Ovary (tissue), 9 donors: ENCODE data around the gene FER1L5. TPM values are rescaled to one million over a fixed set of nuclear protein-coding genes. Genes with fewer than 3 reads are reported as not detected.

Source experiments
- DNase-seq, 5 donors: peaks; one replicate each; pipeline ENCODE4 v3.0.0-alpha.2; 2019 to 2020
- H3K27ac ChIP-seq, 2 donors: fragments of 200-600 bp; one replicate each; pipeline versions ENCODE4 v1.5.1 to v1.8.0; 2019 to 2022
- H3K27me3 ChIP-seq: fragments of 200-600 bp; one replicate; pipeline ENCODE4 v1.8.0; 2022
- H3K36me3 ChIP-seq: fragments of 200-600 bp; sonication (generic); one replicate; pipeline ENCODE4 v1.5.1; 2019
- H3K4me1 ChIP-seq: one replicate; pipeline ENCODE4 v1.8.1; 2013; ENCODE audit warnings: mild to moderate bottlenecking, moderate library complexity; ENCODE audit not compliant: insufficient read depth
- H3K4me3 ChIP-seq: fragments of 200-600 bp; sonication (generic); one replicate; pipeline ENCODE4 v1.5.1; 2017
- H3K9me3 ChIP-seq, 2 donors: fragments of 200-600 bp in 1 of 2; sonication (generic) in 1 of 2; one replicate each; pipeline versions ENCODE4 v1.5.1 to v1.8.1; 2013 to 2019; ENCODE audit warnings: mild to moderate bottlenecking in 1 of 2, moderate library complexity in 1 of 2
- CTCF ChIP-seq, 3 donors: fragments of 450-650 bp in 2 of 3; fragments of 200-600 bp in 1 of 3; IDR thresholded peaks; one replicate each; pipeline versions ENCODE4 v1.5.1 to v1.8.0; 2016 to 2022; ENCODE audit warnings: antibody characterized with exemption in 3 of 3, mild to moderate bottlenecking in 1 of 3
- EP300 ChIP-seq: sonication (generic); formaldehyde crosslinking; IDR thresholded peaks from one replicate; pipeline ENCODE4 v1.6.1; 2017; ENCODE audit warnings: antibody characterized with exemption
- POLR2A ChIP-seq: fragments of 450-650 bp; IDR thresholded peaks from one replicate; pipeline ENCODE4 v1.6.1; 2017; ENCODE audit warnings: antibody characterized with exemption, mild to moderate bottlenecking, moderate library complexity
- WGBS, 3 donors: extraction: QIAGEN DNeasy Blood & Tissue Kit in 1 of 3; methylation state at CpG; one replicate each; pipeline versions ENCODE4 v1.1.5 to v1.1.7; 2013 to 2017; 5-methylcytosine and 5-hydroxymethylcytosine counted together
- intact Hi-C, 4 donors: fragments of 100-400 bp; cut with DNase I; formaldehyde crosslinking; loops; one replicate each; pipeline versions ENCODE4 v1.11.0 to v1.15.1; 2022 to 2023
- polyA plus RNA-seq, 2 donors: library from polyadenylated mRNA; stranded (reverse); fragments of 200-250 nt in 1 of 2; fragments of 350-450 nt in 1 of 2; fragmentation: Illumina TruSeq in 1 of 2; extraction: RNeasy Lipid Tissue Mini Kit (QIAGEN cat#74804) in 1 of 2; gene quantifications; one replicate each; pipeline ENCODE4 v1.2.3, GENCODE V29; 2013 to 2014
- total RNA-seq, 7 donors: library from RNA; depleted of rRNA in 2 of 7; stranded (reverse); fragments of >200 nt in 2 of 7; fragmentation: NEBNext Ultra II Directional in 3 of 7; extraction: Animal tissue kit (Norgen Biotek cat#: 25700) in 3 of 7; gene quantifications; one replicate each; pipeline versions ENCODE4 v1.1.0 to v1.2.4, GENCODE V29; 2016 to 2023
- donor health status: DM: no; HTN: no; CAD: no; lungs with moderate emphysema.
- donor health status: DM: no; HTN: no; CAD: no.
- donor health status: Bipolar disorder and iron deficiency.
- donor health status: DM: yes; HTN: yes; CAD: no.
- donor health status: DM: no; HTN: no; CAD: no.
- donor health status: DM: yes; HTN: yes; CAD: no.

Gene FER1L5
- total and polyA plus RNA-seq, 9 donors, result 0.08 to 0.80 (median 0.23) TPM

GRCh38 chr2:96618596-96619283, 23.8 kb upstream of the FER1L5 start:
- H3K36me3 ChIP-seq, result no peaks in the 10 kb centered on the region
- H3K27ac ChIP-seq, result no peak overlapping the region
- intact Hi-C loops, result no loop called here
- no peaks in the 10 kb centered on the region for H3K27me3 ChIP-seq
- DNase-seq, result no peak
- 82 to 85% (median 83%) methylated on average over 8 of the region's 8 CpGs for WGBS, 3 donors
- H3K9me3 ChIP-seq, result no peaks in the 10 kb centered on the region
- no peak for TF ChIP-seq CTCF (IDR thresholded peaks at IDR 0.05)
- TF ChIP-seq EP300, result no peak
- TF ChIP-seq POLR2A, result no peak
- peaks cover 11% of the 10 kb centered on the region for H3K4me1 ChIP-seq
- H3K4me3 ChIP-seq, result no peak overlapping the region

- 95 to 98% (median 97%) methylated on average over 3 of the region's 3 CpGs for WGBS, 3 donors
- Histone ChIP-seq H3K4me1 (peaks cover 2% of the 10 kb centered on the region), H3K4me3 (no peak overlapping the region)
Measured at GRCh38 chr2:96622544-96622943, 20.0 kb upstream of the FER1L5 start.

GRCh38 chr2:96623116-96623515, 19.4 kb upstream of the FER1L5 start:
- WGBS, 3 donors, result 87 to 97% (median 93%) methylated on average over 3 of the region's 3 CpGs
- TF ChIP-seq POLR2A, result no peak
- TF ChIP-seq EP300, result no peak
- no peak for TF ChIP-seq CTCF (IDR thresholded peaks at IDR 0.05)
- intact Hi-C loops, result no loop called here

More at GRCh38 chr2:96622544-96622943, 20.0 kb upstream of the FER1L5 start:
- Histone ChIP-seq H3K9me3 (no peaks in the 10 kb centered on the region), H3K27ac (no peak overlapping the region), H3K36me3 (no peaks in the 10 kb centered on the region), H3K27me3 (no peaks in the 10 kb centered on the region)
- no peak for DNase-seq
- intact Hi-C loops, result no loop called here
- TF ChIP-seq POLR2A (no peak), EP300 (no peak), CTCF (IDR thresholded peaks at IDR 0.05) (no peak)

GRCh38 chr2:96625571-96626552, 16.7 kb upstream of the FER1L5 start:
- Histone ChIP-seq H3K27me3 (no peaks in the 10 kb centered on the region), H3K4me3 (no peak overlapping the region), H3K36me3 (no peaks in the 10 kb centered on the region), H3K27ac (no peak overlapping the region), H3K9me3 (no peaks in the 10 kb centered on the region), H3K4me1 (peaks cover 2% of the 10 kb centered on the region)
- TF ChIP-seq EP300, result no peak
- WGBS, 3 donors, result 38 to 43% (median 40%) methylated on average over 5 of the region's 5 CpGs
- intact Hi-C loops, result no loop called here
- no peak for DNase-seq

More at GRCh38 chr2:96623116-96623515, 19.4 kb upstream of the FER1L5 start:
- no peak for DNase-seq
- Histone ChIP-seq H3K27me3 (no peaks in the 10 kb centered on the region), H3K27ac (no peak overlapping the region), H3K4me3 (no peak overlapping the region), H3K36me3 (no peaks in the 10 kb centered on the region), H3K4me1 (peaks cover 2% of the 10 kb centered on the region), H3K9me3 (no peaks in the 10 kb centered on the region)
